GM12878 (cell line): Measurements from ENCODE around the gene SLC25A36. TPM values are rescaled to one million over a fixed set of nuclear protein-coding genes. Genes with fewer than 3 reads are reported as not detected.

ENCODE experiments used
- ATAC-seq: fragments of 200-7000 bp; cut with Tn5 transposase; 3 replicates; pipeline ENCODE4 v1.9.1; 2020; ENCODE audit warnings: mild to moderate bottlenecking, moderate library complexity
- BruUV-seq: library from RNA; stranded (reverse); fragments of 400-500 nt; replicated peaks from 2 replicates; lab custom pipeline; 2021; lab: Mats Ljungman, UMichigan
- CTCF ChIA-PET: fragments of 300-600 bp; sonication (Branson Sonifier 250); formaldehyde crosslinking; extraction: SDS; loops from one replicate; lab custom pipeline; 2021; ENCODE audit warnings: inconsistent platforms; lab: Yijun Ruan, JAX
- POLR2A ChIA-PET: fragments of 350-600 bp; formaldehyde crosslinking; extraction: SDS; loops from one replicate; lab custom pipeline; 2021; ENCODE audit warnings: inconsistent platforms; lab: Charles Lee
- RAD21 ChIA-PET: fragments of 300-600 bp; sonication (Branson Sonifier 250); formaldehyde crosslinking; loops from one replicate; lab custom pipeline; 2023; ENCODE audit warnings: antibody characterized with exemption; ENCODE audit not compliant: unreplicated experiment; lab: Charles Lee
- SMC1A ChIA-PET: fragments of 300-600 bp; sonication (Branson Sonifier 250); formaldehyde crosslinking; loops from one replicate; lab custom pipeline; 2023; ENCODE audit not compliant: unreplicated experiment, uncharacterized antibody; lab: Charles Lee
- DNase-seq: peaks from one replicate; pipeline ENCODE4 v3.0.0-alpha.2; 2011; ENCODE audit warnings: low read depth, low spot score
- FAIRE-seq: peaks from 3 replicates; lab custom pipeline; 2011; peaks lifted over from hg19 to GRCh38; lab: Jason Lieb, UNC
- H2AFZ ChIP-seq: 2 replicates; pipeline ENCODE4 v1.6.0; 2011; ENCODE audit warnings: low read depth, low read length, control low read depth; ENCODE audit not compliant: control insufficient read depth
- H3K27ac ChIP-seq: 2 replicates; pipeline ENCODE4 v1.5.1; 2011; ENCODE audit warnings: control low read depth; ENCODE audit not compliant: control insufficient read depth, insufficient read depth
- H3K27me3 ChIP-seq, 2 experiments: replicated peaks in 1 of 2; 2 replicates each; pipeline versions ENCODE4 v1.6.0 to v1.6.1; 2011; ENCODE audit warnings: low read length in 1 of 2; ENCODE audit not compliant: control insufficient read depth in 2 of 2, insufficient read depth in 2 of 2
- H3K36me3 ChIP-seq, 2 experiments: 2 replicates each; pipeline ENCODE4 v1.5.1; 2011; ENCODE audit warnings: low read length in 1 of 2; ENCODE audit not compliant: control insufficient read depth in 2 of 2, insufficient read depth in 2 of 2
- H3K4me1 ChIP-seq: 2 replicates; pipeline ENCODE4 v1.6.1; 2011; ENCODE audit warnings: mild to moderate bottlenecking, low read length, moderate library complexity, mixed read lengths; ENCODE audit not compliant: control insufficient read depth, insufficient read depth
- H3K4me2 ChIP-seq: 2 replicates; pipeline ENCODE4 v1.6.0; 2011; ENCODE audit warnings: control low read depth; ENCODE audit not compliant: control insufficient read depth, insufficient read depth
- H3K4me3 ChIP-seq: fragments of 200-600 bp; sonication (generic); 2 replicates; pipeline ENCODE4 v1.5.1; 2016
- H3K79me2 ChIP-seq: 2 replicates; pipeline ENCODE4 v1.6.0; 2011; ENCODE audit warnings: low read length; ENCODE audit not compliant: control insufficient read depth, insufficient read depth
- H3K9ac ChIP-seq: 2 replicates; pipeline ENCODE4 v1.8.0; 2011; ENCODE audit warnings: low read length, control low read depth, mixed read lengths; ENCODE audit not compliant: control insufficient read depth, insufficient read depth
- H3K9me3 ChIP-seq: replicated peaks from 3 replicates; pipeline ENCODE4 v1.5.1; 2011; ENCODE audit warnings: mild to moderate bottlenecking, low read length; ENCODE audit not compliant: control insufficient read depth, insufficient read depth
- H4K20me1 ChIP-seq: 2 replicates; pipeline ENCODE4 v1.6.0; 2011; ENCODE audit not compliant: control insufficient read depth, insufficient read depth
- ATF3 ChIP-seq: IDR thresholded peaks from 2 replicates; pipeline ENCODE4 v1.6.1; 2011; ENCODE audit warnings: low read depth, mild to moderate bottlenecking, low read length, moderate library complexity, borderline replicate concordance; ENCODE audit errors: extremely low read depth
- BHLHE40 ChIP-seq, 2 experiments: fragments of 450-650 bp in 1 of 2; IDR thresholded peaks; 2 replicates each; pipeline ENCODE4 v1.6.1; 2011 to 2017; ENCODE audit warnings: low read depth in 2 of 2, borderline replicate concordance in 1 of 2, improper control_type of control experiment in 1 of 2, low read length in 1 of 2, mild to moderate bottlenecking in 1 of 2
- BRCA1 ChIP-seq: IDR thresholded peaks from 2 replicates; pipeline ENCODE4 v1.6.1; 2011; ENCODE audit warnings: low read depth, low read length, improper control_type of control experiment
- CBFB ChIP-seq: IDR thresholded peaks from 2 replicates; pipeline ENCODE4 v1.6.1; 2016; ENCODE audit warnings: antibody characterized with exemption, low read depth
- CBX5 ChIP-seq: sonication (generic); IDR thresholded peaks from 2 replicates; pipeline ENCODE4 v1.6.1; 2016; ENCODE audit warnings: low read depth, moderate library complexity, mild to moderate bottlenecking, inconsistent platforms
- CHD4 ChIP-seq: fragments of 200-600 bp; sonication (generic); IDR thresholded peaks from 2 replicates; pipeline ENCODE4 v1.6.1; 2016; ENCODE audit warnings: mild to moderate bottlenecking
- EP300 ChIP-seq, 2 experiments: fragments of 150-350 bp in 1 of 2; IDR thresholded peaks; 2 replicates each; pipeline ENCODE4 v1.6.1; 2011 to 2012; ENCODE audit warnings: low read depth in 2 of 2, low read length in 2 of 2, borderline replicate concordance in 1 of 2, improper control_type of control experiment in 1 of 2, inconsistent platforms in 1 of 2; ENCODE audit not compliant: control insufficient read depth in 1 of 2
- GABPA ChIP-seq: IDR thresholded peaks from 2 replicates; pipeline ENCODE4 v1.6.1; 2014; ENCODE audit warnings: antibody characterized with exemption, low read depth, mild to moderate bottlenecking, inconsistent platforms
- HDGF ChIP-seq: fragments of 450-650 bp; IDR thresholded peaks from 2 replicates; pipeline ENCODE4 v1.6.1; 2016; ENCODE audit warnings: antibody characterized with exemption
- RAD51 ChIP-seq: fragments of 450-650 bp; IDR thresholded peaks from 2 replicates; pipeline ENCODE4 v1.6.1; 2016; ENCODE audit warnings: moderate library complexity, mild to moderate bottlenecking, inconsistent platforms
- RB1 ChIP-seq: fragments of 450-650 bp; formaldehyde crosslinking; IDR thresholded peaks from 2 replicates; pipeline ENCODE4 v1.6.1; 2017; ENCODE audit warnings: mild to moderate bottlenecking, borderline replicate concordance
- RBBP5 ChIP-seq: fragments of 200-600 bp; sonication (generic); conservative IDR thresholded peaks from 2 replicates; pipeline ENCODE4 v1.6.1; 2016
- SIX5 ChIP-seq: IDR thresholded peaks from 2 replicates; pipeline ENCODE4 v1.6.1; 2011; ENCODE audit warnings: mild to moderate bottlenecking, low read depth, low read length, moderate library complexity; ENCODE audit not compliant: severe bottlenecking
- YY1 ChIP-seq: IDR thresholded peaks from 2 replicates; pipeline ENCODE4 v1.6.1; 2011; ENCODE audit warnings: low read depth, mild to moderate bottlenecking, low read length
- ZBED1 ChIP-seq: IDR thresholded peaks from 2 replicates; pipeline ENCODE4 v1.6.1; 2016; ENCODE audit warnings: borderline replicate concordance
- WGBS: methylation state at CpG from one replicate; pipeline ENCODE4 v1.1.6; 2016; ENCODE audit warnings: low lambda C conversion rate; ENCODE audit not compliant: insufficient replicate concordance, insufficient coverage; ENCODE audit errors: missing lambda C conversion rate; 5-methylcytosine and 5-hydroxymethylcytosine counted together
- in situ Hi-C: fragments of 300-500 bp; cut with MboI; formaldehyde crosslinking; loops from 9 replicates; pipeline ENCODE4 v1.14.3; 2018; ENCODE audit warnings: mixed read lengths
- intact Hi-C: fragments of 100-400 bp; cut with micrococcal nuclease; formaldehyde crosslinking; loops from one replicate; pipeline ENCODE4 v1.14.2; 2022; ENCODE audit not compliant: unreplicated experiment
- polyA plus RNA-seq, 11 experiments: library from polyadenylated mRNA; depleted of rRNA in 4 of 11; unstranded in 6 of 11; stranded (reverse) in 5 of 11; fragments of >200 nt; fragmentation: Nextera tagmentation in 4 of 11; fragmentation: Illumina TruSeq in 1 of 11; extraction: Ambion mirVana in 4 of 11; extraction: Trizol in 1 of 11; gene quantifications; 1 replicate in 1 of 11; 2 replicates in 10 of 11; pipeline versions ENCODE4 v1.2.1 to v1.2.3, GENCODE V29; 2011 to 2016; ENCODE audit warnings: inconsistent platforms in 2 of 11, missing spikeins in 2 of 11, low read depth in 1 of 11
- total RNA-seq, 4 experiments: library from RNA; depleted of rRNA in 3 of 4; stranded (reverse); fragments of >200 nt in 3 of 4; fragmentation: Illumina TruSeq in 1 of 4; extraction: Trizol in 1 of 4; gene quantifications; 2 replicates each; pipeline versions ENCODE4 v1.2.1 to v1.2.3, GENCODE V29; 2013 to 2021

Gene SLC25A36
- total and polyA plus RNA-seq, 10 of the 15 experiments (the other 5 are each of a cell fraction or from before 2014, with no cell fraction given) = 13.0 to 183 (median 47.7) TPM

GRCh38 chr3:140903196-140903595 is 38.4 kb upstream of the SLC25A36 start:
- FAIRE-seq (no peak), ATAC-seq (no peak)
- POLR2A ChIA-PET = no interaction called here

GRCh38 chr3:140904521-140904920 is 37.1 kb upstream of the SLC25A36 start:
- Histone ChIP-seq H3K9ac (no peak overlapping the region), H3K36me3 (no peaks in the 10 kb centered on the region), H3K4me1 (no peaks in the 10 kb centered on the region), H4K20me1 (no peaks in the 10 kb centered on the region), H2AFZ (no peak overlapping the region)
- ChIA-PET CTCF (interaction anchor here (1.0 kb wide), 1 partner anchor 40 kb away, joined by 3 read pairs; no protein-coding TSS in a partner anchor), SMC1A (interaction anchor here (0.5 to 0.6 kb wide), 2 partner anchors 78 to 269 kb away, joined by 3 to 4 read pairs; no protein-coding TSS in a partner anchor), RAD21 (no interaction called here)
- intact Hi-C loops = no loop called here
- no peak for FAIRE-seq
- BruUV-seq = no TSS peak
- DNase-seq = no peak
- WGBS = 0% methylated on average over 1 of the region's 1 CpG
- TF ChIP-seq RBBP5 (no peak), BHLHE40 (IDR thresholded peaks at IDR 0.05; ENCODE audit: borderline replicate concordance in 1 of 2, low read depth in 2 of 2, low read length in 1 of 2) (no peak), CBFB (no peak), CHD4 (no peak), ATF3 (no peak)
- TF ChIP-seq, all 136 proteins: peak for 0
- Histone ChIP-seq H3K79me2 (no peaks in the 10 kb centered on the region), H3K27me3 (no peaks in the 10 kb centered on the region), H3K4me2 (no peak overlapping the region), H3K4me3 (no peak overlapping the region), H3K9me3 (no peaks in the 10 kb centered on the region), H3K27ac (no peak overlapping the region)
- in situ Hi-C loops = no loop called here
- ATAC-seq = no peak
- POLR2A ChIA-PET = no interaction called here

More at GRCh38 chr3:140903196-140903595, 38.4 kb upstream of the SLC25A36 start:
- Histone ChIP-seq H3K36me3 (no peaks in the 10 kb centered on the region), H3K4me3 (no peak overlapping the region), H2AFZ (no peak overlapping the region), H3K4me1 (no peaks in the 10 kb centered on the region), H3K9me3 (no peaks in the 10 kb centered on the region), H3K9ac (no peak overlapping the region), H3K4me2 (no peak overlapping the region), H3K27ac (no peak overlapping the region), H4K20me1 (no peaks in the 10 kb centered on the region), H3K79me2 (no peaks in the 10 kb centered on the region), H3K27me3 (no peaks in the 10 kb centered on the region)
- SMC1A ChIA-PET = no interaction called here
- DNase-seq = no peak
- TF ChIP-seq HDGF = no peak
- TF ChIP-seq BRCA1 = no peak
- no peak for TF ChIP-seq RAD51
- no peak for TF ChIP-seq RB1
- no peak for TF ChIP-seq ZBED1
- no peak for TF ChIP-seq CBX5
- no peak for TF ChIP-seq SIX5
- TF ChIP-seq GABPA = no peak
- no peak for TF ChIP-seq YY1
- no peak for TF ChIP-seq EP300 (IDR thresholded peaks at IDR 0.05; ENCODE audit: borderline replicate concordance in 1 of 2, control insufficient read depth in 1 of 2, low read depth in 2 of 2, low read length in 2 of 2)
- BruUV-seq = no TSS peak
- CTCF ChIA-PET = no interaction called here
- intact Hi-C loops (no loop called here), in situ Hi-C loops (no loop called here)
- RAD21 ChIA-PET = no interaction called here
